SK-N-SH (cell line): ENCODE results near the gene NOP58. TPM values are rescaled to one million over a fixed set of nuclear protein-coding genes. Genes with fewer than 3 reads are reported as not detected.

Experiments used
- CTCF ChIA-PET: fragments of 300-600, 350-600 bp; formaldehyde crosslinking; extraction: SDS; loops from one replicate; lab custom pipeline; 2021; lab: Yijun Ruan, JAX
- POLR2A ChIA-PET: fragments of 350-600 bp; sonication (Branson Sonifier 250); formaldehyde crosslinking; extraction: SDS; loops from one replicate; lab custom pipeline; 2020; ENCODE audit warnings: antibody characterized with exemption, inconsistent platforms; lab: Yijun Ruan, JAX
- DNase-seq: peaks from one replicate; pipeline ENCODE4 v3.0.0; 2012
- H2AFZ ChIP-seq: fragments of 200-600 bp; sonication (generic); 2 replicates; pipeline ENCODE4 v1.8.1; 2016; ENCODE audit warnings: antibody characterized with exemption, mild to moderate bottlenecking, low read depth
- H3F3A ChIP-seq: fragments of 200-600 bp; sonication (generic); replicated peaks from 2 replicates; pipeline ENCODE3; 2016; ENCODE audit warnings: antibody characterized with exemption, mild to moderate bottlenecking; ENCODE audit not compliant: insufficient read depth
- H3K27ac ChIP-seq, 2 experiments: fragments of 200-500 bp in 1 of 2; fragments of 200-600 bp in 1 of 2; sonication (Bioruptor generic) in 1 of 2; sonication (generic), shearing (Covaris generic) in 1 of 2; 2 replicates each; pipeline versions ENCODE4 v1.5.1 to v1.6.1; 2014 to 2016; ENCODE audit warnings: low read depth in 2 of 2, inconsistent platforms in 1 of 2, low read length in 1 of 2, mild to moderate bottlenecking in 1 of 2, mixed read lengths in 1 of 2
- H3K27me3 ChIP-seq: fragments of 200-600 bp; sonication (generic), shearing (Covaris generic); 2 replicates; pipeline ENCODE4 v1.6.1; 2016; ENCODE audit warnings: mixed run types; ENCODE audit not compliant: insufficient read depth
- H3K36me3 ChIP-seq, 2 experiments: fragments of 200-500 bp in 1 of 2; fragments of 200-600 bp in 1 of 2; sonication (Bioruptor generic) in 1 of 2; sonication (generic) in 1 of 2; replicated peaks in 1 of 2; 2 replicates each; pipeline versions ENCODE3 to v1.5.1; 2014 to 2016; ENCODE audit warnings: low read length in 1 of 2, mild to moderate bottlenecking in 1 of 2; ENCODE audit not compliant: insufficient read depth in 2 of 2, control insufficient read depth in 1 of 2
- H3K4me1 ChIP-seq, 2 experiments: fragments of 200-500 bp in 1 of 2; fragments of 200-600 bp in 1 of 2; sonication (Bioruptor generic) in 1 of 2; sonication (generic), shearing (Covaris generic) in 1 of 2; 2 replicates each; pipeline versions ENCODE4 v1.5.1 to v1.6.1; 2014 to 2016; ENCODE audit warnings: low read depth in 1 of 2, low read length in 1 of 2, mixed run types in 1 of 2; ENCODE audit not compliant: insufficient read depth in 2 of 2, control insufficient read depth in 1 of 2
- H3K4me2 ChIP-seq: fragments of 200-600 bp; sonication (generic), shearing (Covaris generic); 2 replicates; pipeline ENCODE4 v1.6.1; 2017; ENCODE audit warnings: mixed run types
- H3K4me3 ChIP-seq, 2 experiments: fragments of 200-500 bp in 1 of 2; fragments of 200-600 bp in 1 of 2; sonication (Bioruptor generic) in 1 of 2; sonication (generic), shearing (Covaris generic) in 1 of 2; 2 replicates each; pipeline versions ENCODE4 v1.5.1 to v1.8.1; 2014 to 2016; ENCODE audit warnings: low read depth in 2 of 2, inconsistent platforms in 1 of 2, low read length in 1 of 2, mild to moderate bottlenecking in 1 of 2, mixed read lengths in 1 of 2, moderate library complexity in 1 of 2
- H3K79me2 ChIP-seq: fragments of 200-600 bp; sonication (generic); 2 replicates; pipeline ENCODE4 v1.8.1; 2017; ENCODE audit warnings: mild to moderate bottlenecking; ENCODE audit not compliant: insufficient read depth
- H3K9ac ChIP-seq: fragments of 200-600 bp; sonication (generic); 2 replicates; pipeline ENCODE4 v1.6.1; 2017; ENCODE audit warnings: mixed run types
- H3K9me2 ChIP-seq: fragments of 200-600 bp; sonication (generic); 2 replicates; pipeline ENCODE4 v1.6.1; 2017; ENCODE audit warnings: mixed run types
- H3K9me3 ChIP-seq: fragments of 200-600 bp; sonication (generic); 2 replicates; pipeline ENCODE4 v1.6.1; 2017; ENCODE audit warnings: mixed run types, mild to moderate bottlenecking, moderate library complexity
- H4K20me1 ChIP-seq: fragments of 200-600 bp; sonication (generic); 2 replicates; pipeline ENCODE4 v1.6.1; 2017; ENCODE audit warnings: mild to moderate bottlenecking, mixed run types; ENCODE audit not compliant: insufficient read depth
- CHD2 ChIP-seq: fragments of 150-350 bp; IDR thresholded peaks from 2 replicates; pipeline ENCODE4 v1.6.1; 2018; ENCODE audit warnings: low read length; ENCODE audit not compliant: partially characterized antibody
- CTCF ChIP-seq: fragments of 200-600 bp; sonication (generic); IDR thresholded peaks from 2 replicates; pipeline ENCODE4 v1.6.1; 2017; ENCODE audit warnings: antibody characterized with exemption, mild to moderate bottlenecking, moderate library complexity
- ELF1 ChIP-seq: IDR thresholded peaks from 2 replicates; pipeline ENCODE4 v1.4.0; 2012
- EZH2phosphoT487 ChIP-seq: fragments of 200-600 bp; sonication (generic); IDR thresholded peaks from 2 replicates; pipeline ENCODE4 v1.6.1; 2017; ENCODE audit warnings: low read depth, mixed run types, mild to moderate bottlenecking, antibody characterized with exemption, moderate library complexity, borderline replicate concordance
- FOSL2 ChIP-seq: IDR thresholded peaks from 2 replicates; pipeline ENCODE4 v1.4.0; 2012; ENCODE audit warnings: low read depth, mild to moderate bottlenecking, moderate library complexity, borderline replicate concordance
- FOXJ3 ChIP-seq: sonication (generic); formaldehyde crosslinking; IDR thresholded peaks from 2 replicates; pipeline ENCODE4 v1.5.1; 2020; ENCODE audit warnings: mild to moderate bottlenecking, missing genetic modification reagents
- FOXM1 ChIP-seq: IDR thresholded peaks from 2 replicates; pipeline ENCODE4 v1.4.0; 2012; ENCODE audit warnings: low read depth, mild to moderate bottlenecking
- GATA2 ChIP-seq: sonication (generic); formaldehyde crosslinking; IDR thresholded peaks from 2 replicates; pipeline ENCODE4 v1.5.0; 2020; ENCODE audit warnings: mild to moderate bottlenecking, missing genetic modification reagents
- IRF3 ChIP-seq: fragments of 150-350 bp; IDR thresholded peaks from 2 replicates; pipeline ENCODE4 v1.6.1; 2016; ENCODE audit warnings: mild to moderate bottlenecking, low read depth, low read length
- MXI1 ChIP-seq: IDR thresholded peaks from 2 replicates; pipeline ENCODE4 v1.6.1; 2012; ENCODE audit warnings: mild to moderate bottlenecking, low read depth, low read length, improper control_type of control experiment
- NFIC ChIP-seq: IDR thresholded peaks from 2 replicates; pipeline ENCODE4 v1.4.0; 2012; ENCODE audit warnings: borderline replicate concordance
- NRF1 ChIP-seq: IDR thresholded peaks from 2 replicates; pipeline ENCODE4 v1.6.1; 2012; ENCODE audit warnings: low read depth, mild to moderate bottlenecking, low read length
- RCOR1 ChIP-seq: fragments of 150-350 bp; IDR thresholded peaks from 2 replicates; pipeline ENCODE4 v1.6.1; 2017; ENCODE audit warnings: antibody characterized with exemption, low read length
- REST ChIP-seq: IDR thresholded peaks from 2 replicates; pipeline ENCODE4 v1.6.1; 2012; ENCODE audit warnings: mild to moderate bottlenecking, low read depth, low read length, moderate library complexity
- RFX5 ChIP-seq: IDR thresholded peaks from 2 replicates; pipeline ENCODE4 v1.6.1; 2012; ENCODE audit warnings: mild to moderate bottlenecking, improper control_type of control experiment, low read length
- RXRA ChIP-seq: IDR thresholded peaks from 2 replicates; pipeline ENCODE4 v1.4.0; 2012; ENCODE audit warnings: low read depth, mild to moderate bottlenecking, borderline replicate concordance
- SIN3A ChIP-seq: IDR thresholded peaks from 2 replicates; pipeline ENCODE4 v1.6.1; 2012; ENCODE audit warnings: low read depth, mild to moderate bottlenecking, low read length, moderate library complexity, borderline replicate concordance
- TAF1 ChIP-seq: IDR thresholded peaks from 2 replicates; pipeline ENCODE4 v1.6.1; 2012; ENCODE audit warnings: low read depth, mild to moderate bottlenecking, low read length, moderate library complexity, borderline replicate concordance
- TCF12 ChIP-seq: IDR thresholded peaks from 2 replicates; pipeline ENCODE4 v1.4.0; 2012
- USF2 ChIP-seq: fragments of 150-350 bp; IDR thresholded peaks from 2 replicates; pipeline ENCODE4 v1.6.1; 2017; ENCODE audit warnings: antibody characterized with exemption, low read length, low read depth, borderline replicate concordance
- WGBS: methylation state at CpG from one replicate; pipeline ENCODE4 v1.1.6; 2017; ENCODE audit warnings: low lambda C conversion rate; 5-methylcytosine and 5-hydroxymethylcytosine counted together
- polyA plus RNA-seq, 3 experiments: library from polyadenylated mRNA; depleted of rRNA; stranded (reverse); fragments of >200 nt; gene quantifications; 2 replicates each; pipeline ENCODE4 v1.2.3, GENCODE V29; 2012

NOP58 gene
- polyA plus RNA-seq, 1 of the 3 experiments (the other 2 are of a cell fraction): 37.4 TPM

- WGBS: 64% methylated on average over 2 of the region's 2 CpGs
- H3K9me2 ChIP-seq: no peaks in the 10 kb centered on the region
- H3K36me3 ChIP-seq: no peaks in the 10 kb centered on the region
- no peaks in the 10 kb centered on the region for H3K27me3 ChIP-seq
- no peaks in the 10 kb centered on the region for H4K20me1 ChIP-seq
- H2AFZ ChIP-seq: peak overlapping the region; percentile 46; the same call in 1 of the 2 replicates
- H3K4me2 ChIP-seq: no peak overlapping the region
- no peak overlapping the region for H3K9ac ChIP-seq
- no peaks in the 10 kb centered on the region for H3K9me3 ChIP-seq
- TF ChIP-seq NRF1 (no peak), CHD2 (no peak), USF2 (no peak), IRF3 (no peak), GATA2 (CRISPR knock-in tag) (no peak), NFIC (no peak), TAF1 (no peak), MXI1 (no peak), FOXM1 (no peak), RCOR1 (no peak), SIN3A (no peak), EZH2phosphoT487 (no peak), REST (no peak), FOSL2 (no peak), TCF12 (no peak), RXRA (no peak), ELF1 (no peak), CTCF (no peak), FOXJ3 (no peak), RFX5 (no peak)
- no peak for DNase-seq
- POLR2A ChIA-PET: no interaction called here
- H3K4me1 ChIP-seq: peaks cover 0 to 6% of the 10 kb centered on the region in 2 experiments; a peak in 1 of 4 replicates
- H3K27ac ChIP-seq: no peak overlapping the region
- H3K4me3 ChIP-seq: no peak overlapping the region
- CTCF ChIA-PET: no interaction called here
- H3F3A ChIP-seq: peaks cover 8% of the 10 kb centered on the region
- no peaks in the 10 kb centered on the region for H3K79me2 ChIP-seq
Measured at GRCh38 chr2:202337151-202337550, 71.6 kb downstream of the NOP58 start.
